Neural cell (in vitro differentiated cells): ENCODE results near the gene VLDLR. TPM values are rescaled to one million over a fixed set of nuclear protein-coding genes. Genes with fewer than 3 reads are reported as not detected.

Experiments
- H2AFZ ChIP-seq: fragments of 200-600, 300-800 bp; sonication (generic), shearing (Covaris generic); 2 replicates; pipeline ENCODE4 v1.6.0; 2014; ENCODE audit warnings: low read depth, mild to moderate bottlenecking, antibody characterized with exemption, low read length, moderate library complexity
- H3F3A ChIP-seq: fragments of 200-600 bp; shearing (Covaris generic); 2 replicates; pipeline ENCODE4 v1.6.1; 2016; ENCODE audit warnings: mild to moderate bottlenecking, moderate library complexity, mixed read lengths, antibody characterized with exemption, low read length; ENCODE audit not compliant: insufficient read depth, poor library complexity, severe bottlenecking
- H3K27ac ChIP-seq: fragments of 200-600, 300-800 bp; sonication (generic), shearing (Covaris generic); 2 replicates; pipeline ENCODE4 v1.5.1; 2014; ENCODE audit warnings: mild to moderate bottlenecking, low read length, moderate library complexity
- H3K27me3 ChIP-seq: fragments of 300-800, 200-600 bp; sonication (generic), shearing (Covaris generic); 2 replicates; pipeline ENCODE4 v1.6.0; 2014; ENCODE audit warnings: mild to moderate bottlenecking, low read depth, low read length, moderate library complexity; ENCODE audit not compliant: insufficient read depth
- H3K36me3 ChIP-seq: fragments of 300-800, 200-600 bp; sonication (generic), shearing (Covaris generic); 2 replicates; pipeline ENCODE4 v1.5.1; 2014; ENCODE audit warnings: mild to moderate bottlenecking, antibody characterized with exemption, low read length, moderate library complexity; ENCODE audit not compliant: insufficient read depth
- H3K4me2 ChIP-seq: fragments of 300-800, 200-600 bp; sonication (generic), shearing (Covaris generic); 2 replicates; pipeline ENCODE4 v1.6.0; 2014; ENCODE audit warnings: mild to moderate bottlenecking, low read length
- H3K4me3 ChIP-seq: fragments of 300-800, 200-600 bp; sonication (generic), shearing (Covaris generic); 2 replicates; pipeline ENCODE4 v1.5.1; 2014; ENCODE audit warnings: mild to moderate bottlenecking, low read length, moderate library complexity
- H3K79me2 ChIP-seq: fragments of 200-600 bp; shearing (Covaris generic); replicated peaks from 2 replicates; pipeline ENCODE4 v1.6.0; 2014; ENCODE audit warnings: mild to moderate bottlenecking, low read length, moderate library complexity; ENCODE audit not compliant: insufficient read depth
- H3K9ac ChIP-seq: fragments of 300-800, 200-600 bp; sonication (generic), shearing (Covaris generic); 2 replicates; pipeline ENCODE4 v1.6.1; 2016; ENCODE audit warnings: mild to moderate bottlenecking, low read length, mixed read lengths
- H3K9me2 ChIP-seq: fragments of 200-600 bp; shearing (Covaris generic); 2 replicates; pipeline ENCODE4 v1.6.1; 2016; ENCODE audit warnings: mild to moderate bottlenecking, low read length, mixed read lengths; ENCODE audit not compliant: insufficient read depth
- H3K9me3 ChIP-seq: fragments of 200-600, 300-800 bp; sonication (generic), shearing (Covaris generic); 2 replicates; pipeline ENCODE4 v1.6.1; 2016; ENCODE audit warnings: mild to moderate bottlenecking, mixed run types, low read length, moderate library complexity, mixed read lengths
- H4K20me1 ChIP-seq: fragments of 200-600 bp; shearing (Covaris generic); 2 replicates; pipeline ENCODE4 v1.6.1; 2016; ENCODE audit warnings: mild to moderate bottlenecking, mixed run types; ENCODE audit not compliant: insufficient read depth
- EP300 ChIP-seq: fragments of 450-650 bp; conservative IDR thresholded peaks from 2 replicates; pipeline ENCODE4 v1.6.1; 2014; ENCODE audit warnings: antibody characterized with exemption, mild to moderate bottlenecking, moderate library complexity; ENCODE audit not compliant: poor library complexity, severe bottlenecking
- EZH2 ChIP-seq: fragments of 200-600, 300-800 bp; shearing (Covaris generic), sonication (generic); IDR thresholded peaks from 2 replicates; pipeline ENCODE4 v1.6.1; 2014; ENCODE audit warnings: antibody characterized with exemption, low read length, borderline replicate concordance, mild to moderate bottlenecking; ENCODE audit not compliant: insufficient read depth, poor library complexity, severe bottlenecking
- MXI1 ChIP-seq: fragments of 450-650 bp; conservative IDR thresholded peaks from 2 replicates; pipeline ENCODE4 v1.6.1; 2014; ENCODE audit warnings: antibody characterized with exemption, mild to moderate bottlenecking; ENCODE audit not compliant: poor library complexity, severe bottlenecking
- POLR2AphosphoS5 ChIP-seq: IDR thresholded peaks from 2 replicates; pipeline ENCODE4 v1.6.1; 2012
- RAD21 ChIP-seq: fragments of 450-650 bp; conservative IDR thresholded peaks from 2 replicates; pipeline ENCODE4 v1.6.1; 2014; ENCODE audit warnings: antibody characterized with exemption, mild to moderate bottlenecking, moderate library complexity
- SMC3 ChIP-seq: fragments of 450-650 bp; conservative IDR thresholded peaks from 2 replicates; pipeline ENCODE4 v1.6.1; 2014; ENCODE audit warnings: antibody characterized with exemption, mild to moderate bottlenecking, moderate library complexity; ENCODE audit not compliant: poor library complexity
- TAF1 ChIP-seq: IDR thresholded peaks from 2 replicates; pipeline ENCODE4 v1.6.1; 2012; ENCODE audit warnings: low read depth
- polyA plus RNA-seq: library from polyadenylated mRNA; depleted of rRNA; stranded (reverse); fragments of >200 nt; gene quantifications from 2 replicates; pipeline ENCODE4 v1.2.3, GENCODE V29; 2014
- TF ChIP-seq, protein P1 (sequence below): IDR thresholded peaks from 2 replicates; pipeline ENCODE4 v1.6.1; 2012; ENCODE audit warnings: borderline replicate concordance
- TF ChIP-seq, protein P2 (sequence below): fragments of 450-650 bp; IDR thresholded peaks from 2 replicates; pipeline ENCODE4 v1.5.1; 2014; ENCODE audit warnings: antibody characterized with exemption, mild to moderate bottlenecking, moderate library complexity; ENCODE audit not compliant: poor library complexity, severe bottlenecking

Gene VLDLR
- polyA plus RNA-seq, 1 donor from 2014 or later = 62.7 TPM

DNA sequence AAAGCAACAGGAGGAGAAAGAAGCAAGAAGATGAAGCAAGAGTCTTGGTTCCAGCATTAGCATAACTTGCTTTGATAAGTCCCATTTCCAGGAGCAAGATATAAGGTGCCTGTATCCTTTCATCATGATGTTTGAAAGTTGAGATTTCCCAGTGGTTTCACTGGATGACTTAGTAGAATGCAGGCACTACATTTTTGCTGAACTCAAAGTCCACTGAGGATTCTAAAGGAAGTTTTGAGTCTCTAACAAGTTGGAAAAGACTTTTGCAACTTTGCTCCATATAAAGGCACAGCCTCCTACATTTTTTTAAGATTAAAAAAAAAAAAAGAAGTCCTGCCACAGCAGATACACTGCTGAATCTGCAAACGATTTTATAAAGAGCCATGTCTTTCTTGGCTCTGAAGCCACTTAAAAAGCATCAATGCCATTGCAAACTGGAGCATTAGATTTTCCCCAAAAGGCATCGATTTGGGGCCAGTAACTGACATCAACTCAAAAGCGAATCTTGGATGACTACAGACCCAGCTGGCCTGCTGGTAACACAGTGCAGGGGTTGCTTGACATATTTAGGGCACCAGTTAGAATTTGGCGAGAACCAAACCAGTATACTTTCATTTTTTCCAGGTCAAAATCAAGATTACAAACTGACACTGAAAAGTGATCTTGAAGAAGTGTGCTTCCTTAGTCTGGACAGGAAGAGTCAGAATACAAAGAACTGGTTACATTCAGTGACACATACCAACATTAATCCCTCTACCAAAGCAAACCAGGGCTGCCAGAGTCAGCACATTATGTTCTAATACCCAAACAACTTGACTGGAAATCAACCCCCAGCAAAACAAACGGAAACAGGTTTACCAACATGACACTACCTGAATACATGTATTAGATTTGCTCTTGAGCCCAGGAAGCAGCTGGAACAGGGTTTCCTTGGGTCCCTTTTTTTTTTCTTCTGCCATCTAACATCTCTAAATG lies 56.6 kb downstream of the VLDLR start:
- TF ChIP-seq, protein P1, sequence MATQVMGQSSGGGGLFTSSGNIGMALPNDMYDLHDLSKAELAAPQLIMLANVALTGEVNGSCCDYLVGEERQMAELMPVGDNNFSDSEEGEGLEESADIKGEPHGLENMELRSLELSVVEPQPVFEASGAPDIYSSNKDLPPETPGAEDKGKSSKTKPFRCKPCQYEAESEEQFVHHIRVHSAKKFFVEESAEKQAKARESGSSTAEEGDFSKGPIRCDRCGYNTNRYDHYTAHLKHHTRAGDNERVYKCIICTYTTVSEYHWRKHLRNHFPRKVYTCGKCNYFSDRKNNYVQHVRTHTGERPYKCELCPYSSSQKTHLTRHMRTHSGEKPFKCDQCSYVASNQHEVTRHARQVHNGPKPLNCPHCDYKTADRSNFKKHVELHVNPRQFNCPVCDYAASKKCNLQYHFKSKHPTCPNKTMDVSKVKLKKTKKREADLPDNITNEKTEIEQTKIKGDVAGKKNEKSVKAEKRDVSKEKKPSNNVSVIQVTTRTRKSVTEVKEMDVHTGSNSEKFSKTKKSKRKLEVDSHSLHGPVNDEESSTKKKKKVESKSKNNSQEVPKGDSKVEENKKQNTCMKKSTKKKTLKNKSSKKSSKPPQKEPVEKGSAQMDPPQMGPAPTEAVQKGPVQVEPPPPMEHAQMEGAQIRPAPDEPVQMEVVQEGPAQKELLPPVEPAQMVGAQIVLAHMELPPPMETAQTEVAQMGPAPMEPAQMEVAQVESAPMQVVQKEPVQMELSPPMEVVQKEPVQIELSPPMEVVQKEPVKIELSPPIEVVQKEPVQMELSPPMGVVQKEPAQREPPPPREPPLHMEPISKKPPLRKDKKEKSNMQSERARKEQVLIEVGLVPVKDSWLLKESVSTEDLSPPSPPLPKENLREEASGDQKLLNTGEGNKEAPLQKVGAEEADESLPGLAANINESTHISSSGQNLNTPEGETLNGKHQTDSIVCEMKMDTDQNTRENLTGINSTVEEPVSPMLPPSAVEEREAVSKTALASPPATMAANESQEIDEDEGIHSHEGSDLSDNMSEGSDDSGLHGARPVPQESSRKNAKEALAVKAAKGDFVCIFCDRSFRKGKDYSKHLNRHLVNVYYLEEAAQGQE = no peak
- no peak for TF ChIP-seq SMC3
- no peak for TF ChIP-seq POLR2AphosphoS5
- TF ChIP-seq TAF1 = no peak
- TF ChIP-seq, protein P2, sequence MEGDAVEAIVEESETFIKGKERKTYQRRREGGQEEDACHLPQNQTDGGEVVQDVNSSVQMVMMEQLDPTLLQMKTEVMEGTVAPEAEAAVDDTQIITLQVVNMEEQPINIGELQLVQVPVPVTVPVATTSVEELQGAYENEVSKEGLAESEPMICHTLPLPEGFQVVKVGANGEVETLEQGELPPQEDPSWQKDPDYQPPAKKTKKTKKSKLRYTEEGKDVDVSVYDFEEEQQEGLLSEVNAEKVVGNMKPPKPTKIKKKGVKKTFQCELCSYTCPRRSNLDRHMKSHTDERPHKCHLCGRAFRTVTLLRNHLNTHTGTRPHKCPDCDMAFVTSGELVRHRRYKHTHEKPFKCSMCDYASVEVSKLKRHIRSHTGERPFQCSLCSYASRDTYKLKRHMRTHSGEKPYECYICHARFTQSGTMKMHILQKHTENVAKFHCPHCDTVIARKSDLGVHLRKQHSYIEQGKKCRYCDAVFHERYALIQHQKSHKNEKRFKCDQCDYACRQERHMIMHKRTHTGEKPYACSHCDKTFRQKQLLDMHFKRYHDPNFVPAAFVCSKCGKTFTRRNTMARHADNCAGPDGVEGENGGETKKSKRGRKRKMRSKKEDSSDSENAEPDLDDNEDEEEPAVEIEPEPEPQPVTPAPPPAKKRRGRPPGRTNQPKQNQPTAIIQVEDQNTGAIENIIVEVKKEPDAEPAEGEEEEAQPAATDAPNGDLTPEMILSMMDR = no peak
- TF ChIP-seq EZH2 = no peak
- TF ChIP-seq RAD21 = no peak
- no peak for TF ChIP-seq EP300
- no peak for TF ChIP-seq MXI1
- H3K9ac ChIP-seq = no peak overlapping the region
- no peak overlapping the region for H3K4me2 ChIP-seq
- no peaks in the 10 kb centered on the region for H3K9me2 ChIP-seq
- H3K36me3 ChIP-seq = no peaks in the 10 kb centered on the region
- no peak overlapping the region for H3K27ac ChIP-seq
- H4K20me1 ChIP-seq = no peaks in the 10 kb centered on the region
- H3K9me3 ChIP-seq = no peaks in the 10 kb centered on the region
- H3K27me3 ChIP-seq = no peaks in the 10 kb centered on the region
- H3K79me2 ChIP-seq = no peaks in the 10 kb centered on the region
- H2AFZ ChIP-seq = no peak overlapping the region
- H3K4me3 ChIP-seq = no peak overlapping the region
- H3F3A ChIP-seq = no peaks in the 10 kb centered on the region

DNA sequence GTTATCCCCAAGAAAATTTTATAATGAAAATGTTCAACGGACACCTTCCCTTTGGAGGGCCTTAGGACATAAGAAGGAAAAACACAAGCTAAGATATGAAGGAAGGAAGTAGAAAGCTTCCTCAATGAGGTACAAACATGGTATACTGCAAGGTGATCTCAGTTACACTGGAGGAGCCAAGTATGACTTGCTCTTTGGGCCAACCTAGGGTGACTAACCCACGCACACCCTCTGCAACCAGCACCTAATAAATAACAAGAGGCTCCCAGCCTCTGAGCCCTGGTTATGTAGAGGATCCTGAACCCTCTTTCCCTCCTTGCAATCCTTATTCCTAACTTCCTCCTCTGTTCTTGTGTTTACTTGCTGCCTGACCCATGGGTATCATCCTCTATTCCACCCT lies 57.4 kb downstream of the VLDLR start:
- Histone ChIP-seq H3K27ac (no peak overlapping the region), H4K20me1 (no peaks in the 10 kb centered on the region), H3K79me2 (no peaks in the 10 kb centered on the region), H3K9me2 (no peaks in the 10 kb centered on the region), H3F3A (no peaks in the 10 kb centered on the region), H2AFZ (no peak overlapping the region), H3K36me3 (no peaks in the 10 kb centered on the region), H3K9me3 (no peaks in the 10 kb centered on the region), H3K4me2 (no peak overlapping the region), H3K4me3 (no peak overlapping the region), H3K27me3 (no peaks in the 10 kb centered on the region), H3K9ac (no peak overlapping the region)
- TF ChIP-seq EP300 (no peak), RAD21 (no peak), POLR2AphosphoS5 (no peak)
